ENCODE results near the gene SLC15A1. TPM values are rescaled to one million over a fixed set of nuclear protein-coding genes. Genes with fewer than 3 reads are reported as not detected.

Gene SLC15A1
- total RNA-seq, 2 experiments from 2014 or later = not detected

DNA sequence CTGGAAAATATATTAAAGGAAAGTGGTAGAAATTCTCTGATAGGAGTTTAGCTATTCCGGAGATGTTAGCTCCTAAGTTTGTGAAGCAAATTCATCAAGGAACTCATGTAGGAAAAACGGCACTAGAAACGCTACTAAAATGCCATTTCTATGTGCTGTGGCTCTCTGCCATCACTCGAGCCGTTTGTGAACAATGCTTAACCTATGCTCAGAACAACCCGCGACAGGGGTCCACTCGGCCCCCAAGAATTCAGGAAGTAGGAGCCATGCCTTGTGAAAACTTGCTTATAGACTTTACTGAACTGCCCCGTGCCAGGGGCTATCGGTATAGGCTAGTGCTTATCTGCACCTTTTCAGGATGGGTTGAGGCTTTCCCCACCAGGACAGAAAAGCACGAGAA lies 14.2 kb upstream of the SLC15A1 start:
- ChIA-PET POLR2A (no interaction called here), CTCF (ENCODE audit: unreplicated experiment) (no interaction called here)
- intact Hi-C loops (cut with micrococcal nuclease; ENCODE audit: unreplicated experiment) = no loop called here
- no peak for TF ChIP-seq EZH2phosphoT487 (IDR thresholded peaks at IDR 0.05; ENCODE audit: borderline replicate concordance, low read depth, low read length)
- TF ChIP-seq, protein P1, sequence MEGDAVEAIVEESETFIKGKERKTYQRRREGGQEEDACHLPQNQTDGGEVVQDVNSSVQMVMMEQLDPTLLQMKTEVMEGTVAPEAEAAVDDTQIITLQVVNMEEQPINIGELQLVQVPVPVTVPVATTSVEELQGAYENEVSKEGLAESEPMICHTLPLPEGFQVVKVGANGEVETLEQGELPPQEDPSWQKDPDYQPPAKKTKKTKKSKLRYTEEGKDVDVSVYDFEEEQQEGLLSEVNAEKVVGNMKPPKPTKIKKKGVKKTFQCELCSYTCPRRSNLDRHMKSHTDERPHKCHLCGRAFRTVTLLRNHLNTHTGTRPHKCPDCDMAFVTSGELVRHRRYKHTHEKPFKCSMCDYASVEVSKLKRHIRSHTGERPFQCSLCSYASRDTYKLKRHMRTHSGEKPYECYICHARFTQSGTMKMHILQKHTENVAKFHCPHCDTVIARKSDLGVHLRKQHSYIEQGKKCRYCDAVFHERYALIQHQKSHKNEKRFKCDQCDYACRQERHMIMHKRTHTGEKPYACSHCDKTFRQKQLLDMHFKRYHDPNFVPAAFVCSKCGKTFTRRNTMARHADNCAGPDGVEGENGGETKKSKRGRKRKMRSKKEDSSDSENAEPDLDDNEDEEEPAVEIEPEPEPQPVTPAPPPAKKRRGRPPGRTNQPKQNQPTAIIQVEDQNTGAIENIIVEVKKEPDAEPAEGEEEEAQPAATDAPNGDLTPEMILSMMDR (conservative IDR thresholded peaks at IDR 0.05; ENCODE audit: low read length) = no peak
- BruUV-seq (replicated peaks) = no TSS peak
- Histone ChIP-seq H3K9me2 (ENCODE audit: insufficient read depth, low read length) (no peaks in the 10 kb centered on the region), H3K79me2 (ENCODE audit: insufficient read depth, low read depth, low read length) (no peaks in the 10 kb centered on the region), H3K9me3 (ENCODE audit: low read length) (no peaks in the 10 kb centered on the region), H3K4me3 (ENCODE audit: low read depth, low read length, poor library complexity, severe bottlenecking) (no peak overlapping the region), H3K4me2 (ENCODE audit: low read length) (no peak overlapping the region), H3K4me1 (ENCODE audit: insufficient read depth, low read length, poor library complexity, severe bottlenecking) (no peaks in the 10 kb centered on the region), H3K36me3 (ENCODE audit: insufficient read depth, low read length) (no peaks in the 10 kb centered on the region), H2AFZ (ENCODE audit: low read length) (no peak overlapping the region), H3K27ac (ENCODE audit: low read depth, low read length, poor library complexity, severe bottlenecking) (no peak overlapping the region), H4K20me1 (ENCODE audit: insufficient read depth, low read length) (no peaks in the 10 kb centered on the region)
- no peak for DNase-seq (ENCODE audit: low spot score)

DNA sequence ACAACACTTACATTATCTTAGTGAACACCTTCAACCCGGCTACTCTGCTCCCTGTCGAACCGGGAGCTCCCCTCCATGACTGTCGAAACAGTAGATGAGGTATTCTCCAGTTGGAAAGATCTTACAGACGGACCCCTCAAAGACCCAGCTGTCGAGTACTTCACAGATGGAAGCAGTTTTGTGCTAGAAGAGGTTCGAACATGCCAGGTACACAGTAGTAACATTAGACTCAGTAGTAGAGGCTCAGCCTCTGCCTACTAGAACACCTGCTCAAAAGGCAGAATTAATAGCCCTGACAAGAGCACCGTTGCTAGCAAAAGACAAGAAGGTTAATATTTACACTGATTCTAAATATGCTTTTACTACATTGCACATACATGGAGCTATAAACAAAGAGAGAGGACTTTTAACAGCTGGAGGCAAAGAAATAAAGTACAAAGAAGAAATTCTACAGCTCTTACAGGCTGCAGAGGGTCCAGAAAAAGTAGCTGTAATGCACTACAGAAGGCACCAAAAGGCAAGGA lies 13.6 kb upstream of the SLC15A1 start:
- no peak for DNase-seq (ENCODE audit: low spot score)
- POLR2A ChIA-PET = no interaction called here
- no TSS peak for BruUV-seq (replicated peaks)

More for the DNA sequence above, 13.6 kb upstream of the SLC15A1 start:
- no peaks in the 10 kb centered on the region for H3K4me1 ChIP-seq (ENCODE audit: insufficient read depth, low read length, poor library complexity, severe bottlenecking)
- intact Hi-C loops (cut with micrococcal nuclease; ENCODE audit: unreplicated experiment) = no loop called here
- no peaks in the 10 kb centered on the region for H3K36me3 ChIP-seq (ENCODE audit: insufficient read depth, low read length)
- no peak overlapping the region for H3K27ac ChIP-seq (ENCODE audit: low read depth, low read length, poor library complexity, severe bottlenecking)
- no peaks in the 10 kb centered on the region for H3K79me2 ChIP-seq (ENCODE audit: insufficient read depth, low read depth, low read length)
- CTCF ChIA-PET (ENCODE audit: unreplicated experiment) = interaction anchor here (0.6 kb wide), 1 partner anchor 36 kb away, joined by 3 read pairs; no protein-coding TSS in a partner anchor
- no peak overlapping the region for H3K4me3 ChIP-seq (ENCODE audit: low read depth, low read length, poor library complexity, severe bottlenecking)
- H3K4me2 ChIP-seq (ENCODE audit: low read length) = no peak overlapping the region
- H4K20me1 ChIP-seq (ENCODE audit: insufficient read depth, low read length) = no peaks in the 10 kb centered on the region
- no peaks in the 10 kb centered on the region for H3K9me3 ChIP-seq (ENCODE audit: low read length)
- H2AFZ ChIP-seq (ENCODE audit: low read length) = no peak overlapping the region
- TF ChIP-seq, protein P1 (conservative IDR thresholded peaks at IDR 0.05; ENCODE audit: low read length) = no peak
- no peak for TF ChIP-seq EZH2phosphoT487 (IDR thresholded peaks at IDR 0.05; ENCODE audit: borderline replicate concordance, low read depth, low read length)
- H3K9me2 ChIP-seq (ENCODE audit: insufficient read depth, low read length) = no peaks in the 10 kb centered on the region

Measured in OCI-LY7 (cell line).